Astrocyte (in vitro differentiated cells and primary cell): ENCODE results near the gene FAM13A. TPM values are rescaled to one million over a fixed set of nuclear protein-coding genes. Genes with fewer than 3 reads are reported as not detected.

Experiments used
- DNase-seq: peaks from one replicate; pipeline ENCODE4 v3.0.0-alpha.2; 2010; ENCODE audit warnings: low read depth
- FAIRE-seq: peaks from 2 replicates; lab custom pipeline; 2011; peaks lifted over from hg19 to GRCh38; lab: Jason Lieb, UNC
- H2AFZ ChIP-seq: 2 replicates; pipeline ENCODE4 v1.6.0; 2012; ENCODE audit warnings: low read depth, low read length, inconsistent platforms
- H3K27ac ChIP-seq: 2 replicates; pipeline ENCODE4 v1.5.1; 2011; ENCODE audit warnings: low read depth, low read length, inconsistent platforms
- H3K27me3 ChIP-seq: 2 replicates; pipeline ENCODE4 v1.6.0; 2011; ENCODE audit warnings: low read length, inconsistent platforms; ENCODE audit not compliant: insufficient read depth
- H3K36me3 ChIP-seq: 2 replicates; pipeline ENCODE4 v1.5.1; 2011; ENCODE audit warnings: low read length, inconsistent platforms; ENCODE audit not compliant: insufficient read depth
- H3K4me1 ChIP-seq: 2 replicates; pipeline ENCODE4 v1.5.1; 2011; ENCODE audit warnings: low read length, inconsistent platforms; ENCODE audit not compliant: insufficient read depth
- H3K4me2 ChIP-seq: 2 replicates; pipeline ENCODE4 v1.6.0; 2012; ENCODE audit warnings: low read length, inconsistent platforms
- H3K4me3 ChIP-seq: 2 replicates; pipeline ENCODE4 v1.5.1; 2011; ENCODE audit warnings: low read depth, mild to moderate bottlenecking, low read length, inconsistent platforms; ENCODE audit not compliant: insufficient read depth
- H3K79me2 ChIP-seq: 2 replicates; pipeline ENCODE4 v1.6.0; 2012; ENCODE audit warnings: mild to moderate bottlenecking, low read length, inconsistent platforms; ENCODE audit not compliant: insufficient read depth
- H3K9ac ChIP-seq: 2 replicates; pipeline ENCODE4 v1.6.0; 2012; ENCODE audit warnings: mild to moderate bottlenecking, low read length, inconsistent platforms
- H3K9me3 ChIP-seq: 2 replicates; pipeline ENCODE4 v1.5.1; 2012; ENCODE audit warnings: low read depth, mild to moderate bottlenecking, low read length, inconsistent platforms; ENCODE audit not compliant: insufficient read depth
- H4K20me1 ChIP-seq: 2 replicates; pipeline ENCODE4 v1.6.0; 2012; ENCODE audit warnings: low read length, inconsistent platforms; ENCODE audit not compliant: insufficient read depth
- H3K27ac Mint-ChIP-seq: one replicate; pipeline ENCODE4 v1.8.0; 2021; ENCODE audit warnings: mild to moderate bottlenecking, mixed read lengths; ENCODE audit not compliant: unreplicated experiment
- H3K27me3 Mint-ChIP-seq: one replicate; pipeline ENCODE4 v1.8.0; 2021; ENCODE audit warnings: low read depth, mixed read lengths; ENCODE audit not compliant: unreplicated experiment
- H3K36me3 Mint-ChIP-seq: one replicate; pipeline ENCODE4 v1.8.0; 2021; ENCODE audit warnings: low read depth, mixed read lengths; ENCODE audit not compliant: unreplicated experiment
- H3K4me1 Mint-ChIP-seq: one replicate; pipeline ENCODE4 v1.8.0; 2021; ENCODE audit warnings: low read depth, mixed read lengths; ENCODE audit not compliant: unreplicated experiment
- H3K4me3 Mint-ChIP-seq: one replicate; pipeline ENCODE4 v1.8.0; 2021; ENCODE audit warnings: mild to moderate bottlenecking, moderate library complexity, mixed read lengths; ENCODE audit not compliant: unreplicated experiment
- H3K9me3 Mint-ChIP-seq: one replicate; pipeline ENCODE4 v1.8.0; 2021; ENCODE audit warnings: mild to moderate bottlenecking, mixed read lengths; ENCODE audit not compliant: unreplicated experiment
- EZH2 ChIP-seq: IDR thresholded peaks from 2 replicates; pipeline ENCODE4 v1.6.1; 2012; ENCODE audit warnings: mild to moderate bottlenecking, low read length, inconsistent platforms; ENCODE audit not compliant: insufficient read depth
- total RNA-seq: library from RNA; stranded (reverse); gene quantifications from 2 replicates; pipeline ENCODE4 v1.2.1, GENCODE V29; 2021
- TF ChIP-seq, protein P1 (sequence below): IDR thresholded peaks from 2 replicates; pipeline ENCODE4 v1.5.1; 2011; ENCODE audit warnings: low read depth, mild to moderate bottlenecking, inconsistent platforms, low read length, moderate library complexity; ENCODE audit not compliant: insufficient read depth

The FAM13A gene
- total RNA-seq, 1 donor from 2014 or later, result 12.0 TPM

DNA sequence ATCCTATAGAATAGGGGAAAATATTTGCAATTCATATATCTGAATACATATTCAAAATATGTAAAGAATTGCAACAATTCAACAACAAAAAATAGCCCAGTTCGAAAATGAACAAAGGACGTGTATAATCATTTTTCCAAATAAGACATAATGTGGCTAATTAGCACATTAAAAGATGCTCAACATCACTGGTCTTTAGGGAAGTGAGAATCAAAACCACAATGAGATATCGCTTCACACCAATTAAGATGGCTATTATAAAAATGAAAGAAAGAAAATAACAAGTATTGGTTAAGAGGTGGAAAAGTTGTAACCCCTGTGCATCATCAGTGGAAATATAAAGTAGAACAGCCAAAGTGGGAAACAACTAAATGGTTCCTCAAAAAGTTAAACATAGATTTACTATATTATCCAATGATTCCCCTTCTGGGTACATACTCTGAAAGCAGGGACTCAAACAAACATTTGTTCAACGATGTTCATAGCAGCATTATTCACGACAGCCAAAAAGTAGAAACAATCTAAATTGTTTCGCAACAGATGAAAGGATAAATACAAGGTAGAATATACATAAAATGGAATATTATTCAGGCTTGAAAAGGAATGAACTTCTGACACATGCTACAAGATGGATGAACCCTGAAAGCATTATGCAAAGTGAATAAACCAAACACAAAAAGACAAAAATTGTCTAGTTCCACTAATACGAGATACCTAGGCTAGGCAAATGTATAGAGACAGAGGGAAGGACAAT is 12.7 kb downstream of the FAM13A start:
- H3K9me3 ChIP-seq, result no peaks in the 10 kb centered on the region
- H3K4me3 ChIP-seq, result no peak overlapping the region
- Mint-ChIP-seq H3K36me3 (peaks cover 3% of the 10 kb centered on the region), H3K4me1 (no peaks in the 10 kb centered on the region), H3K4me3 (no peak overlapping the region), H3K27ac (no peak overlapping the region), H3K9me3 (no peaks in the 10 kb centered on the region), H3K27me3 (no peaks in the 10 kb centered on the region)
- DNase-seq, result no peak
- H3K9ac ChIP-seq, result no peak overlapping the region
- no peak overlapping the region for H3K27ac ChIP-seq
- no peaks in the 10 kb centered on the region for H3K27me3 ChIP-seq
- no peaks in the 10 kb centered on the region for H3K4me1 ChIP-seq
- no peak for FAIRE-seq
- H2AFZ ChIP-seq, result no peak overlapping the region
- H3K4me2 ChIP-seq, result no peak overlapping the region
- TF ChIP-seq, protein P1, sequence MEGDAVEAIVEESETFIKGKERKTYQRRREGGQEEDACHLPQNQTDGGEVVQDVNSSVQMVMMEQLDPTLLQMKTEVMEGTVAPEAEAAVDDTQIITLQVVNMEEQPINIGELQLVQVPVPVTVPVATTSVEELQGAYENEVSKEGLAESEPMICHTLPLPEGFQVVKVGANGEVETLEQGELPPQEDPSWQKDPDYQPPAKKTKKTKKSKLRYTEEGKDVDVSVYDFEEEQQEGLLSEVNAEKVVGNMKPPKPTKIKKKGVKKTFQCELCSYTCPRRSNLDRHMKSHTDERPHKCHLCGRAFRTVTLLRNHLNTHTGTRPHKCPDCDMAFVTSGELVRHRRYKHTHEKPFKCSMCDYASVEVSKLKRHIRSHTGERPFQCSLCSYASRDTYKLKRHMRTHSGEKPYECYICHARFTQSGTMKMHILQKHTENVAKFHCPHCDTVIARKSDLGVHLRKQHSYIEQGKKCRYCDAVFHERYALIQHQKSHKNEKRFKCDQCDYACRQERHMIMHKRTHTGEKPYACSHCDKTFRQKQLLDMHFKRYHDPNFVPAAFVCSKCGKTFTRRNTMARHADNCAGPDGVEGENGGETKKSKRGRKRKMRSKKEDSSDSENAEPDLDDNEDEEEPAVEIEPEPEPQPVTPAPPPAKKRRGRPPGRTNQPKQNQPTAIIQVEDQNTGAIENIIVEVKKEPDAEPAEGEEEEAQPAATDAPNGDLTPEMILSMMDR, result no peak
- no peak for TF ChIP-seq EZH2
- no peaks in the 10 kb centered on the region for H4K20me1 ChIP-seq
- H3K79me2 ChIP-seq, result peaks cover 12% of the 10 kb centered on the region
- H3K36me3 ChIP-seq, result no peaks in the 10 kb centered on the region

DNA sequence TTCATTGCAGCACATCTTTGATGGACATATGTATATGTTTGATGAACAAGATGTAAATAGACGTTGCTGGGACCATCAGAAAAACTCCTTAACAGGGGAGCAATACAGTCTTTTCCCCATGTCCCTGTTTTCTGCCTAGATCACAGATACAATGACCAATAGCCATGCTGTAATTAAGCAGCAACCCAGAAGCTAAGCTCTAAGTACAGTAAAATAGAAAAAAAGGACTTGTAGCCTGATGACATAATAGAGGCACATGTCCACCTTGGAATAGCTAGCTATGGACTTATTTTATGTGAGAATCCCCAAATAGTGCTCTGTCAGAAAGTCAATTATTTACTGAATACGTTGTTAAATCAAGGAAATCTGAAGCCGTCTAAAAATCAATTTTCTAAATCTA is 14.9 kb downstream of the FAM13A start:
- TF ChIP-seq EZH2, result no peak
- TF ChIP-seq, protein P1, result no peak
- Histone ChIP-seq H3K9ac (no peak overlapping the region), H3K9me3 (no peaks in the 10 kb centered on the region), H3K27ac (no peak overlapping the region), H3K4me3 (no peak overlapping the region), H3K4me1 (no peaks in the 10 kb centered on the region), H3K4me2 (no peak overlapping the region), H3K36me3 (no peaks in the 10 kb centered on the region), H4K20me1 (no peaks in the 10 kb centered on the region), H3K79me2 (peaks cover 11% of the 10 kb centered on the region), H2AFZ (no peak overlapping the region), H3K27me3 (no peaks in the 10 kb centered on the region)
- no peak for DNase-seq
- Mint-ChIP-seq H3K9me3 (no peaks in the 10 kb centered on the region), H3K27me3 (no peaks in the 10 kb centered on the region), H3K27ac (no peak overlapping the region), H3K4me1 (no peaks in the 10 kb centered on the region), H3K4me3 (no peak overlapping the region), H3K36me3 (peaks cover 7% of the 10 kb centered on the region)
- FAIRE-seq, result no peak

DNA sequence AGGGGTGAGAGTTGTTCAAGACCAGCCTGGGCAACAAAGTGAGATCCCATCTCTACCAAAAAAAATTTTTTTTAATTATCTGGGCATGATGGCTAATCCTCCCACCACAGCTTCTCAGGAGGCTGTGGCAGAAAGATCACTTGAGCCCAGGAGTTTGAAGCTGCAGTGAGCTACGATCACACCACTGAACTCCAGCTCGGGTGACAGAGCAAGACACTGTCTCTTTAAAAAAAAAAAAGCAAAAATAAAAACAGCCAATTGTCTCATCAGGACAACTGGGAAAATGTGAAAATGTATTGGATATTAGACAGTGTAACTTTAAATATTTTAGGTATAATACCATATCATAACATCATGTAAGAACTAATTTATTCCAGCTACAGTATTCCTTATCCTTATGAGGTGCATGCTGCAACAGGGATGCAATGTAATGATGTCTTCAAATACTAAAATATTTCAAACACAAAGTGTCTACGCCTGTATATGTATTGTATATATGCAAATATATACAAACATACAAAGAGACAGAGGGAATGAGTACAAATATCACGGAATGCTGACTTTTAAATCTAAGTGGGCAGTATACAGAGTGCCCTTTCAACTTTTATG is 17.2 kb downstream of the FAM13A start:
- no peak overlapping the region for H3K4me3 Mint-ChIP-seq
- H3K27me3 Mint-ChIP-seq, result no peaks in the 10 kb centered on the region
- Histone ChIP-seq H3K4me3 (no peak overlapping the region), H4K20me1 (no peaks in the 10 kb centered on the region), H2AFZ (no peak overlapping the region), H3K27ac (no peak overlapping the region), H3K9ac (no peak overlapping the region), H3K4me2 (no peak overlapping the region), H3K79me2 (peaks cover 6% of the 10 kb centered on the region), H3K27me3 (no peaks in the 10 kb centered on the region), H3K9me3 (peaks cover 6% of the 10 kb centered on the region), H3K4me1 (no peaks in the 10 kb centered on the region), H3K36me3 (no peaks in the 10 kb centered on the region)
- DNase-seq (no peak), FAIRE-seq (no peak)
- TF ChIP-seq, protein P1, result no peak
- TF ChIP-seq EZH2, result no peak
- no peaks in the 10 kb centered on the region for H3K4me1 Mint-ChIP-seq
- peaks cover 16% of the 10 kb centered on the region for H3K36me3 Mint-ChIP-seq
- no peak overlapping the region for H3K27ac Mint-ChIP-seq
- H3K9me3 Mint-ChIP-seq, result no peaks in the 10 kb centered on the region
